IMR-90 (cell line): Measurements from ENCODE around the gene KRTAP5-6. TPM values are rescaled to one million over a fixed set of nuclear protein-coding genes. Genes with fewer than 3 reads are reported as not detected.

Experiments
- ATAC-seq: fragments of 200-7000 bp; cut with Tn5 transposase; 2 replicates; pipeline ENCODE4 v1.9.1; 2020; ENCODE audit warnings: low read depth, mild to moderate bottlenecking, moderate library complexity
- BruUV-seq: library from RNA; stranded (reverse); fragments of 400-500 nt; replicated peaks from 2 replicates; lab custom pipeline; 2021; lab: Mats Ljungman, UMichigan
- CTCF ChIA-PET: fragments of 300-600 bp; formaldehyde crosslinking; extraction: SDS; loops from one replicate; lab custom pipeline; 2021; ENCODE audit warnings: antibody characterized with exemption; lab: Yijun Ruan, JAX
- POLR2A ChIA-PET: fragments of 300-600 bp; sonication (Branson Sonifier 250); formaldehyde crosslinking; loops from one replicate; lab custom pipeline; 2022; ENCODE audit warnings: antibody characterized with exemption; ENCODE audit not compliant: unreplicated experiment; lab: Charles Lee
- DNase-seq: peaks from one replicate; pipeline ENCODE4 v3.0.0; 2013
- H2AFZ ChIP-seq: replicated peaks from 2 replicates; pipeline ENCODE3; 2013; ENCODE audit warnings: low read length, mild to moderate bottlenecking; ENCODE audit not compliant: poor library complexity
- H2AK5ac ChIP-seq: 2 replicates; pipeline ENCODE4 v1.6.1; 2013; ENCODE audit warnings: low read depth, low read length, inconsistent platforms
- H2AK9ac ChIP-seq: replicated peaks from 2 replicates; pipeline ENCODE3; 2013; ENCODE audit warnings: mild to moderate bottlenecking, low read depth, low read length, moderate library complexity; ENCODE audit not compliant: poor library complexity
- H2BK120ac ChIP-seq: 2 replicates; pipeline ENCODE4 v1.6.1; 2013; ENCODE audit warnings: low read depth, low read length, inconsistent platforms
- H2BK15ac ChIP-seq: 3 replicates; pipeline ENCODE4 v1.6.1; 2013; ENCODE audit warnings: low read depth, low read length, inconsistent platforms
- H2BK20ac ChIP-seq: 2 replicates; pipeline ENCODE4 v1.6.1; 2013; ENCODE audit warnings: low read depth, mild to moderate bottlenecking, inconsistent platforms, low read length, moderate library complexity
- H2BK5ac ChIP-seq: 2 replicates; pipeline ENCODE4 v1.6.1; 2013; ENCODE audit warnings: mild to moderate bottlenecking, low read depth, low read length, inconsistent platforms; ENCODE audit not compliant: poor library complexity, severe bottlenecking
- H3K14ac ChIP-seq: replicated peaks from 2 replicates; pipeline ENCODE4 v1.6.1; 2013; ENCODE audit warnings: low read depth, low read length, inconsistent platforms
- H3K18ac ChIP-seq: 2 replicates; pipeline ENCODE4 v1.6.1; 2013; ENCODE audit warnings: low read depth, low read length, control low read depth
- H3K23ac ChIP-seq: 2 replicates; pipeline ENCODE4 v1.6.1; 2013; ENCODE audit warnings: low read depth, low read length, inconsistent platforms
- H3K27ac ChIP-seq: 2 replicates; pipeline ENCODE4 v1.5.1; 2013; ENCODE audit warnings: mild to moderate bottlenecking, control low read depth, low read length; ENCODE audit not compliant: insufficient read depth
- H3K27me3 ChIP-seq: 2 replicates; pipeline ENCODE4 v1.6.1; 2013; ENCODE audit warnings: low read length; ENCODE audit not compliant: control insufficient read depth, insufficient read depth
- H3K36me3 ChIP-seq: 2 replicates; pipeline ENCODE4 v1.6.1; 2013; ENCODE audit warnings: low read length, mixed read lengths; ENCODE audit not compliant: control insufficient read depth, insufficient read depth
- H3K4ac ChIP-seq: 2 replicates; pipeline ENCODE4 v1.6.1; 2013; ENCODE audit warnings: low read depth, low read length, inconsistent platforms
- H3K4me1 ChIP-seq: 2 replicates; pipeline ENCODE4 v1.6.1; 2013; ENCODE audit warnings: low read length, mixed read lengths; ENCODE audit not compliant: control insufficient read depth, insufficient read depth
- H3K4me2 ChIP-seq: 2 replicates; pipeline ENCODE4 v1.6.1; 2013; ENCODE audit warnings: low read depth, mild to moderate bottlenecking, control low read depth, low read length, moderate library complexity
- H3K4me3 ChIP-seq: 2 replicates; pipeline ENCODE4 v1.5.1; 2013; ENCODE audit warnings: low read depth, mild to moderate bottlenecking, control low read depth, low read length, moderate library complexity; ENCODE audit not compliant: insufficient read depth
- H3K56ac ChIP-seq: 2 replicates; pipeline ENCODE4 v1.6.1; 2013; ENCODE audit warnings: low read length, inconsistent platforms; ENCODE audit not compliant: insufficient read depth; ENCODE audit errors: extremely low read depth
- H3K79me1 ChIP-seq, 2 experiments: 2 replicates each; pipeline ENCODE4 v1.6.1; 2013; ENCODE audit warnings: low read length in 2 of 2, inconsistent platforms in 1 of 2, low read depth in 1 of 2
- H3K9ac ChIP-seq: 2 replicates; pipeline ENCODE4 v1.6.1; 2013; ENCODE audit warnings: low read depth, low read length, control low read depth
- H3K9me1 ChIP-seq: 2 replicates; pipeline ENCODE4 v1.6.1; 2013; ENCODE audit warnings: low read length, inconsistent platforms; ENCODE audit not compliant: insufficient read depth
- H3K9me3 ChIP-seq: 2 replicates; pipeline ENCODE4 v1.6.1; 2013; ENCODE audit warnings: low read length; ENCODE audit not compliant: control insufficient read depth, insufficient read depth
- H4K20me1 ChIP-seq: 2 replicates; pipeline ENCODE4 v1.6.1; 2013; ENCODE audit warnings: low read length, inconsistent platforms; ENCODE audit not compliant: insufficient read depth
- H4K5ac ChIP-seq: 2 replicates; pipeline ENCODE4 v1.6.1; 2013; ENCODE audit warnings: mild to moderate bottlenecking, low read depth, low read length, control low read depth
- H4K8ac ChIP-seq, 2 experiments: 2 replicates each; pipeline ENCODE4 v1.6.1; 2013; ENCODE audit warnings: low read depth in 2 of 2, low read length in 2 of 2, control low read depth in 1 of 2, inconsistent platforms in 1 of 2
- H4K91ac ChIP-seq: 2 replicates; pipeline ENCODE4 v1.6.1; 2013; ENCODE audit warnings: low read depth, low read length, inconsistent platforms; ENCODE audit not compliant: insufficient read depth
- BHLHE40 ChIP-seq: fragments of 150-350 bp; IDR thresholded peaks from 2 replicates; pipeline ENCODE4 v1.6.1; 2016; ENCODE audit warnings: mild to moderate bottlenecking, low read depth, low read length
- CEBPB ChIP-seq: IDR thresholded peaks from 2 replicates; pipeline ENCODE4 v1.6.1; 2012; ENCODE audit warnings: low read depth, low read length, improper control_type of control experiment
- CHD1 ChIP-seq: IDR thresholded peaks from 2 replicates; pipeline ENCODE4 v1.6.1; 2012; ENCODE audit warnings: low read depth, low read length, improper control_type of control experiment
- CTCF ChIP-seq: conservative IDR thresholded peaks from 2 replicates; pipeline ENCODE4 v1.5.1; 2012; ENCODE audit warnings: mild to moderate bottlenecking, low read depth, low read length, improper control_type of control experiment
- ELK1 ChIP-seq: fragments of 150-350 bp; IDR thresholded peaks from 2 replicates; pipeline ENCODE4 v1.6.1; 2016; ENCODE audit warnings: low read depth, mild to moderate bottlenecking, low read length, moderate library complexity, borderline replicate concordance
- FOS ChIP-seq: fragments of 150-350 bp; IDR thresholded peaks from 2 replicates; pipeline ENCODE4 v1.6.1; 2016; ENCODE audit warnings: low read depth, low read length
- MAFK ChIP-seq: IDR thresholded peaks from 2 replicates; pipeline ENCODE4 v1.6.1; 2012; ENCODE audit warnings: low read depth, low read length, improper control_type of control experiment
- MAZ ChIP-seq: IDR thresholded peaks from 2 replicates; pipeline ENCODE4 v1.6.1; 2012; ENCODE audit warnings: low read depth, mild to moderate bottlenecking, low read length, improper control_type of control experiment, moderate library complexity, borderline replicate concordance
- MXI1 ChIP-seq: IDR thresholded peaks from 2 replicates; pipeline ENCODE4 v1.6.1; 2012; ENCODE audit warnings: low read depth, mild to moderate bottlenecking, low read length, moderate library complexity, borderline replicate concordance
- NFE2L2 ChIP-seq: fragments of 150-350 bp; IDR thresholded peaks from 2 replicates; pipeline ENCODE4 v1.6.1; 2016; ENCODE audit warnings: low read depth, mild to moderate bottlenecking, low read length
- POLR2A ChIP-seq: IDR thresholded peaks from 2 replicates; pipeline ENCODE4 v1.6.1; 2012; ENCODE audit warnings: mild to moderate bottlenecking, low read depth, low read length
- RCOR1 ChIP-seq: IDR thresholded peaks from 2 replicates; pipeline ENCODE4 v1.6.1; 2012; ENCODE audit warnings: mild to moderate bottlenecking, low read length, improper control_type of control experiment; ENCODE audit not compliant: insufficient replicate concordance
- RFX5 ChIP-seq: IDR thresholded peaks from 2 replicates; pipeline ENCODE4 v1.8.0; 2012; ENCODE audit warnings: low read depth, mild to moderate bottlenecking, low read length, moderate library complexity
- USF2 ChIP-seq: fragments of 150-350 bp; IDR thresholded peaks from 2 replicates; pipeline ENCODE4 v1.6.1; 2017; ENCODE audit warnings: mild to moderate bottlenecking, antibody characterized with exemption, low read length, low read depth
- WGBS, 2 experiments: methylation state at CpG; one replicate each; pipeline versions ENCODE4 v1.1.5 to v1.1.7; 2013; ENCODE audit warnings: missing lambda C conversion rate in 2 of 2; ENCODE audit not compliant: insufficient read length in 1 of 2; ENCODE audit errors: extremely low coverage in 2 of 2; 5-methylcytosine and 5-hydroxymethylcytosine counted together
- dilution Hi-C: fragments of 300-500 bp; cut with HindIII; formaldehyde crosslinking; loops from one replicate; pipeline ENCODE4 v1.14.3; 2018; ENCODE audit warnings: low sequenced_read_pairs; ENCODE audit not compliant: unreplicated experiment
- in situ Hi-C: fragments of 300-500 bp; cut with MboI; formaldehyde crosslinking; loops from 3 replicates; pipeline ENCODE4 v1.14.3; 2019; ENCODE audit warnings: low sequenced_read_pairs, inconsistent platforms, mixed read lengths
- intact Hi-C: fragments of 100-400 bp; cut with micrococcal nuclease; formaldehyde crosslinking; loops from 2 replicates; pipeline ENCODE4 v1.10.0; 2022
- polyA plus RNA-seq, 3 experiments: library from polyadenylated mRNA; depleted of rRNA; stranded (reverse); fragments of >200 nt; gene quantifications; 2 replicates each; pipeline ENCODE4 v1.2.3, GENCODE V29; 2012; ENCODE audit warnings: low replicate concordance in 1 of 3
- total RNA-seq: library from RNA; depleted of rRNA; stranded (reverse); fragments of >200 nt; gene quantifications from 2 replicates; pipeline ENCODE4 v1.2.3, GENCODE V29; 2012

The KRTAP5-6 gene
- total and polyA plus RNA-seq, 2 of the 4 experiments (the other 2 are of a cell fraction), result not detected

- Histone ChIP-seq H2BK5ac (no peak overlapping the region), H3K9me3 (peaks cover 2% of the 10 kb centered on the region), H2BK20ac (no peak overlapping the region), H4K8ac (no peak overlapping the region), H3K36me3 (no peaks in the 10 kb centered on the region), H3K4ac (no peak overlapping the region), H4K91ac (no peak overlapping the region), H3K79me1 (no peaks in the 10 kb centered on the region), H3K27me3 (peaks cover 31% of the 10 kb centered on the region), H4K20me1 (peaks cover 8% of the 10 kb centered on the region), H2BK15ac (no peak overlapping the region), H2BK120ac (no peak overlapping the region), H3K4me1 (peaks cover 5% of the 10 kb centered on the region; the same call in 1 of the 2 replicates), H3K4me3 (no peak overlapping the region), H3K18ac (no peak overlapping the region), H4K5ac (no peak overlapping the region), H3K4me2 (no peak overlapping the region), H2AK5ac (no peak overlapping the region), H2AFZ (no peak overlapping the region), H3K9me1 (0 out of 2 replicates have a peak, but pooled peaks cover 4% of the 10 kb centered on the region), H3K27ac (no peak overlapping the region), H2AK9ac (no peak overlapping the region), H3K56ac (no peak overlapping the region), H3K14ac (no peak overlapping the region), H3K9ac (no peak overlapping the region), H3K23ac (no peak overlapping the region)
- TF ChIP-seq MAFK (no peak), MAZ (no peak), FOS (no peak), RCOR1 (no peak), CTCF (no peak), CEBPB (no peak), POLR2A (no peak), USF2 (no peak), MXI1 (no peak), ELK1 (no peak), BHLHE40 (no peak), RFX5 (no peak), NFE2L2 (no peak), CHD1 (no peak)
- dilution Hi-C loops (no loop called here), in situ Hi-C loops (no loop called here), intact Hi-C loops (no loop called here)
- DNase-seq, result no peak
- WGBS, 2 experiments, result 93% methylated on average over 6 of the region's 18 CpGs; no CpG with 5 or more reads in 1 of the 2 experiments
- ATAC-seq, result no peak
- ChIA-PET CTCF (no interaction called here), POLR2A (no interaction called here)
- BruUV-seq, result no TSS peak
Measured at GRCh38 chr11:1744891-1745700, 48.1 kb downstream of the KRTAP5-6 start.
